ENCODE data around the gene ITGAX. TPM values are rescaled to one million over a fixed set of nuclear protein-coding genes. Genes with fewer than 3 reads are reported as not detected.

ITGAX gene
- total and polyA plus RNA-seq, 2 of the 8 experiments (the other 6 are each of a cell fraction or from before 2014, with no cell fraction given) = 0.30 TPM; not detected in 1

GRCh38 chr16:31351942-31352325 lies 3.0 kb upstream of the ITGAX start:
- Histone ChIP-seq H3K9ac (replicated peaks in 1 of 4; ENCODE audit: extremely low read depth in 1 of 4, low read depth in 3 of 4, low read length in 3 of 4) (no peak overlapping the region), H2BK12ac (ENCODE audit: low read depth, low read length) (no peak overlapping the region), H4K91ac (replicated peaks; ENCODE audit: insufficient read length, low read length) (no peak overlapping the region), H2BK20ac (ENCODE audit: low read length) (no peak overlapping the region), H3K23me2 (ENCODE audit: low read depth, low read length) (peaks cover 1% of the 10 kb centered on the region; the same call in 1 of the 2 replicates), H3K79me2 (ENCODE audit: control insufficient read depth in 1 of 2, insufficient read depth in 2 of 2, low read length in 2 of 2) (no peaks in the 10 kb centered on the region), H2AK5ac (ENCODE audit: low read depth, low read length) (no peak overlapping the region), H2BK15ac (ENCODE audit: low read length) (no peak overlapping the region), H4K5ac (ENCODE audit: insufficient read length, low read depth, low read length) (no peak overlapping the region), H3K4ac (replicated peaks; ENCODE audit: insufficient read length, low read depth, low read length) (no peak overlapping the region), H2BK5ac (ENCODE audit: low read depth, low read length) (no peak overlapping the region), H3K14ac (ENCODE audit: insufficient read length) (no peak overlapping the region), H4K8ac (ENCODE audit: extremely low read depth, insufficient read depth, low read length) (no peak overlapping the region), H3K18ac (ENCODE audit: extremely low read depth, low read length) (no peak overlapping the region), H4K20me1 (replicated peaks in 1 of 2; ENCODE audit: control insufficient read depth in 1 of 2, insufficient read depth in 2 of 2, low read length in 2 of 2) (no peaks in the 10 kb centered on the region), H3K4me3 (ENCODE audit: extremely low read depth in 1 of 4, insufficient read depth in 2 of 4, low read depth in 3 of 4, low read length in 4 of 4) (no peak overlapping the region), H2AFZ (ENCODE audit: low read length) (peak overlapping the region; percentile 62; the same call in 1 of the 2 replicates), H3K36me3 (ENCODE audit: control insufficient read depth in 2 of 4, insufficient read depth in 4 of 4, low read length in 3 of 4) (no peaks in the 10 kb centered on the region), H3K4me1 (replicated peaks in 1 of 4; ENCODE audit: control insufficient read depth in 3 of 4, insufficient read depth in 4 of 4, low read length in 3 of 4) (0 out of 7 replicates have a peak, but pooled peaks cover 0 to 4% (median 1%) of the 10 kb centered on the region in 4 experiments), H3K23ac (ENCODE audit: insufficient read length) (no peak overlapping the region), H3K9me3 (ENCODE audit: insufficient read depth in 2 of 2, low read depth in 1 of 2, low read length in 1 of 2) (no peaks in the 10 kb centered on the region), H3K56ac (replicated peaks; ENCODE audit: insufficient read length, low read depth, low read length) (no peak overlapping the region), H3K79me1 (ENCODE audit: low read depth, low read length) (no peaks in the 10 kb centered on the region), H2BK120ac (replicated peaks; ENCODE audit: low read depth, low read length) (no peak overlapping the region), H3K27me3 (replicated peaks in 1 of 4; ENCODE audit: control insufficient read depth in 3 of 4, extremely low read depth in 1 of 4, insufficient read depth in 3 of 4, low read length in 3 of 4) (no peaks in the 10 kb centered on the region), H3K4me2 (ENCODE audit: insufficient read depth in 1 of 2, low read depth in 2 of 2, low read length in 2 of 2) (no peak overlapping the region), H3K27ac (ENCODE audit: low read depth, low read length) (no peak overlapping the region)
- no peak for DNase-seq (ENCODE audit: low read depth in 1 of 2, low spot score in 2 of 2)
- CTCF ChIA-PET (ENCODE audit: partially characterized antibody) = interaction anchor here (0.6 kb wide), 1 partner anchor 37 kb away, joined by 3 read pairs; no protein-coding TSS in a partner anchor
- POLR2A ChIA-PET (ENCODE audit: partially characterized antibody) = interaction anchor here (0.7 kb wide), 1 partner anchor 171 kb away, joined by 3 read pairs; no protein-coding TSS in a partner anchor
- no peak for FAIRE-seq
- WGBS, 2 experiments (ENCODE audit: extremely low coverage in 1 of 2, insufficient coverage in 1 of 2, insufficient read length in 1 of 2, insufficient replicate concordance in 2 of 2, low coverage in 1 of 2, low lambda C conversion rate in 2 of 2, missing lambda C conversion rate in 1 of 2) = 73% methylated on average over 6 of the region's 6 CpGs; no CpG with 5 or more reads in 1 of the 2 experiments
- no peak for TF ChIP-seq HDAC6 (IDR thresholded peaks at IDR 0.05; ENCODE audit: low read depth, low read length)
- TF ChIP-seq POU5F1 (IDR thresholded peaks at IDR 0.05; ENCODE audit: low read depth, low read length) = no peak
- no peak for TF ChIP-seq KDM1A (IDR thresholded peaks at IDR 0.05; ENCODE audit: borderline replicate concordance, low read length)
- no peak for TF ChIP-seq JUND (IDR thresholded peaks at IDR 0.05; ENCODE audit: low read length)
- TF ChIP-seq CTBP2 (IDR thresholded peaks at IDR 0.05; ENCODE audit: borderline replicate concordance, insufficient read depth, insufficient read length, low read length) = no peak
- no peak for TF ChIP-seq SP1 (IDR thresholded peaks at IDR 0.05; ENCODE audit: low read depth, low read length)
- TF ChIP-seq NRF1 (IDR thresholded peaks at IDR 0.05; ENCODE audit: low read depth, low read length) = no peak
- TF ChIP-seq GTF2F1 (IDR thresholded peaks at IDR 0.05; ENCODE audit: borderline replicate concordance, low read depth, low read length) = no peak
- TF ChIP-seq ATF2 (IDR thresholded peaks at IDR 0.05; ENCODE audit: low read length) = no peak
- no peak for TF ChIP-seq YY1 (IDR thresholded peaks at IDR 0.05; ENCODE audit: low read depth, low read length)
- TF ChIP-seq SUZ12 (IDR thresholded peaks at IDR 0.05; ENCODE audit: low read length) = no peak
- TF ChIP-seq MAFK (IDR thresholded peaks at IDR 0.05; ENCODE audit: low read depth, low read length) = no peak

Data from H1 (cell line).